Pericardium fibroblast (primary cell): Measurements from ENCODE around the gene MTNR1A. TPM values are rescaled to one million over a fixed set of nuclear protein-coding genes. Genes with fewer than 3 reads are reported as not detected.

Experiments
- total RNA-seq: library from RNA; depleted of rRNA; stranded (reverse); fragments of >200 nt; gene quantifications from 2 replicates; pipeline ENCODE4 v1.2.3, GENCODE V29; 2015

The MTNR1A gene
- not detected in 2 replicates for total RNA-seq

DNA sequence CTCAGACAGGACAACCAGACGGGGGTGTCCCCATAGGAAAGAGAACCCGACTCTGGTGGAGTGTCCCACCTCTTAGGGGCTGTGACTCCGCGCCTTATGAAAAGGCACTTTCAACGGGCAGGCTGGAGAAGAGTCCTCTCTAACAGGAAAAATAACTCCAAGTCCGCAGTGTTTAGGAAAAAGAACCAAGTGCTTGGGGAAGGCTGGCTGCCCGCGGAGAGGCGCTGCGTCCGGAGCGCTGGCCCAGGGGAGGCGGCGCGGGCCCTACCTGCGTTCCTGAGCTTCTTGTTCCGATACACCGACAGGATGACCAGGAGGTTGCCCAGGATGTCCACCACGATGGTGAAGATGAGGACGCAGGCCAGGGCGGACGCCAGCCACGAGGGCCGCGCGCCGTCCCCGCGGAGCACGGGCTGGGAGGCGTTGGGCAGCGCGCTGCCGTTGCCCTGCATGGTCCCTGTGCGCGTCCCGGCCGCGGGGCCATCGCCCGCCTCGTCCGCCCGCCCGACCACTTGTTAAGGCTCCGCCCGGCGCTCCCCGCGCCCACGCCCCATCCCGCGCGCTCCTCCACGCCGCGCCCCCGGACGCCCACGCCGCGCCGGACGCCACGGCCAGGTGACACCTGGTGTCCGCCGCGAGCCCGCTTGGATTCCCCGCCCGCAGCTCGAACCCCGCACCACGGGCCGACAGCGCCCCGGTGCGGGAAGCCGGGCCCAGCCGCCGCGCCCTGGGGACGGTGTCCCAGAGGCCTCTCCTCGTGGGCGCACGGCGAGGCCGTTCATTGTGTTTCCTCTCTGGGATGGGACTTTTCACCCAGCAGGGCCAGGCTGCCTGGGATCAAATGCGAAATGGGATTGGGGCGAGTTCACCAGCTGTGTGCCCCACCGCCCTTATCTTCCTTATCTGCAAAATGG, at the start of gene MTNR1A:
MTNR1A (minus strand) TSS at position 654 of the 914 bp plus-strand sequence; CDS start at position 452, 202 bp downstream.

Other genes with a start within 250 kb of the MTNR1A start
- gene FAT1, start 168.3 kb upstream of the MTNR1A start, total RNA-seq: 35.8 and 97.3 TPM in 2 replicates